ENCODE measurements around the gene LYVE1. TPM values are rescaled to one million over a fixed set of nuclear protein-coding genes. Genes with fewer than 3 reads are reported as not detected.
A peak's percentile ranks its signal among the peaks of the same experiment; 100 is the strongest.

LYVE1 gene
- total and polyA plus RNA-seq, 2 donors (not counting 1 experiment from before 2014, with no cell fraction given): not detected

GRCh38 chr11:10605941-10606381, 37.5 kb upstream of the LYVE1 start:
- Histone ChIP-seq H3K9me3 (ENCODE audit: control extremely low read depth in 1 of 3, control insufficient read depth in 2 of 3, insufficient read depth in 1 of 3, low read length in 2 of 3) (peaks cover 0 to under 1% (median 0%) of the 10 kb centered on the region in 3 donors), H3K4me1 (ENCODE audit: control insufficient read depth in 2 of 2, insufficient read depth in 2 of 2, low read length in 2 of 2) (peaks cover 90 to 97% of the 10 kb centered on the region in 2 donors), H3K9ac (ENCODE audit: low read length) (peak overlapping the region; percentile 46), H2AFZ (ENCODE audit: insufficient read depth, low read depth, low read length, poor library complexity, severe bottlenecking) (peak overlapping the region; percentile 39), H4K20me1 (ENCODE audit: control insufficient read depth, insufficient read depth, low read length, poor library complexity, severe bottlenecking) (no peaks in the 10 kb centered on the region), H3K27me3 (replicated peaks in 1 of 4; ENCODE audit: control extremely low read depth in 1 of 4, control insufficient read depth in 3 of 4, insufficient read depth in 4 of 4, low read length in 3 of 4) (no peaks in the 10 kb centered on the region), H3K36me3 (replicated peaks in 1 of 2; ENCODE audit: control extremely low read depth in 1 of 2, control insufficient read depth in 1 of 2, extremely low read depth in 1 of 2, insufficient read depth in 2 of 2, low read length in 1 of 2) (no peaks in the 10 kb centered on the region), H3K4me2 (replicated peaks; ENCODE audit: low read depth, low read length, poor library complexity, severe bottlenecking) (peak overlapping the region; percentile 62), H3K27ac (ENCODE audit: low read length in 2 of 2) (peak overlapping the region; percentile 84 to 91), H3K4me3 (ENCODE audit: control extremely low read depth in 1 of 5, extremely low read depth in 1 of 5, insufficient read depth in 1 of 5, low read depth in 2 of 5, low read length in 4 of 5) (peak overlapping the region in 4 of 5 experiments; percentile 33 to 74 (median 50)), H3K79me2 (ENCODE audit: control insufficient read depth, insufficient read depth, low read length) (no peaks in the 10 kb centered on the region)
- Mint-ChIP-seq H3K27me3 (no peaks in the 10 kb centered on the region), H3K4me1 (peaks cover 98% of the 10 kb centered on the region), H3K27ac (peak overlapping the region; percentile 97), H3K4me3 (peak overlapping the region; percentile 83), H3K9me3 (ENCODE audit: insufficient read depth) (no peaks in the 10 kb centered on the region)
- ChIA-PET CTCF (interaction anchor here (0.8 to 5.6 kb wide), 13 partner anchors 8 to 192 kb away, joined by 3 to 45 read pairs (median 4); partner anchors contain the start of gene RNF141), POLR2A (interaction anchor here (0.5 to 2.5 kb wide), 7 partner anchors 17 to 1213 kb away, joined by 6 to 12 read pairs (median 7); partner anchors contain the start of genes AMPD3 and RNF141)
- no peak for TF ChIP-seq CTCF (IDR thresholded peaks at IDR 0.05)
- TF ChIP-seq EZH2 (IDR thresholded peaks at IDR 0.05; ENCODE audit: borderline replicate concordance, insufficient read depth, low read depth, low read length, poor library complexity, severe bottlenecking): no peak
- intact Hi-C loops (cut with micrococcal nuclease): loop anchor here (1.0 to 5.0 kb wide), 3 partner anchors 17 to 149 kb away; partner anchors contain the start of genes AMPD3 and RNF141
- WGBS (ENCODE audit: insufficient coverage): 17% methylated on average over 4 of the region's 6 CpGs
- ATAC-seq (ENCODE audit: low read depth) (no peak), DNase-seq (peak; percentile 34)

GRCh38 chr11:10604798-10605197, 36.3 kb upstream of the LYVE1 start:
- H3K9ac ChIP-seq (ENCODE audit: low read length): no peak overlapping the region
- Mint-ChIP-seq H3K27ac (peak overlapping the region; percentile 97), H3K9me3 (ENCODE audit: insufficient read depth) (no peaks in the 10 kb centered on the region), H3K4me3 (peak overlapping the region; percentile 83), H3K27me3 (no peaks in the 10 kb centered on the region), H3K4me1 (peaks cover 93% of the 10 kb centered on the region)
- no peaks in the 10 kb centered on the region for H3K9me3 ChIP-seq (ENCODE audit: control extremely low read depth in 1 of 3, control insufficient read depth in 2 of 3, insufficient read depth in 1 of 3, low read length in 2 of 3)
- intact Hi-C loops (cut with micrococcal nuclease): loop anchor here (5.0 kb wide), 1 partner anchor 147 kb away; the partner anchor contains the start of gene AMPD3
- peak overlapping the region in 1 of 5 experiments; percentile 74 for H3K4me3 ChIP-seq (ENCODE audit: control extremely low read depth in 1 of 5, extremely low read depth in 1 of 5, insufficient read depth in 1 of 5, low read depth in 2 of 5, low read length in 4 of 5)
- 78% methylated on average over 2 of the region's 3 CpGs for WGBS (ENCODE audit: insufficient coverage)
- TF ChIP-seq EZH2 (IDR thresholded peaks at IDR 0.05; ENCODE audit: borderline replicate concordance, insufficient read depth, low read depth, low read length, poor library complexity, severe bottlenecking) (no peak), CTCF (IDR thresholded peaks at IDR 0.05) (no peak)
- CTCF ChIA-PET: interaction anchor here (0.8 to 5.6 kb wide), 8 partner anchors 18 to 132 kb away, joined by 3 to 45 read pairs (median 7); partner anchors contain the start of gene RNF141
- H4K20me1 ChIP-seq (ENCODE audit: control insufficient read depth, insufficient read depth, low read length, poor library complexity, severe bottlenecking): no peaks in the 10 kb centered on the region
- H2AFZ ChIP-seq (ENCODE audit: insufficient read depth, low read depth, low read length, poor library complexity, severe bottlenecking): peak overlapping the region; percentile 64
- H3K27ac ChIP-seq (ENCODE audit: low read length in 2 of 2): peak overlapping the region; percentile 36 to 91
- POLR2A ChIA-PET: interaction anchor here (0.9 kb wide), 1 partner anchor 60 kb away, joined by 3 read pairs; no protein-coding TSS in a partner anchor
- no peaks in the 10 kb centered on the region for H3K27me3 ChIP-seq (replicated peaks in 1 of 4; ENCODE audit: control extremely low read depth in 1 of 4, control insufficient read depth in 3 of 4, insufficient read depth in 4 of 4, low read length in 3 of 4)
- H3K79me2 ChIP-seq (ENCODE audit: control insufficient read depth, insufficient read depth, low read length): no peaks in the 10 kb centered on the region
- ATAC-seq (ENCODE audit: low read depth): no peak
- peaks cover 82 to 93% of the 10 kb centered on the region in 2 donors for H3K4me1 ChIP-seq (ENCODE audit: control insufficient read depth in 2 of 2, insufficient read depth in 2 of 2, low read length in 2 of 2)
- no peak for DNase-seq
- H3K4me2 ChIP-seq (replicated peaks; ENCODE audit: low read depth, low read length, poor library complexity, severe bottlenecking): peak overlapping the region; percentile 62
- H3K36me3 ChIP-seq (replicated peaks in 1 of 2; ENCODE audit: control extremely low read depth in 1 of 2, control insufficient read depth in 1 of 2, extremely low read depth in 1 of 2, insufficient read depth in 2 of 2, low read length in 1 of 2): no peaks in the 10 kb centered on the region

Data from B cell (primary cell).